HG02870 (cell line): ENCODE data around the gene ABCF2.

Experiments used
- ATAC-seq: cut with Tn5 transposase; IDR thresholded peaks from one replicate; pipeline ENCODE4 v1.9.1; 2021; ENCODE audit warnings: mild to moderate bottlenecking, moderate library complexity; ENCODE audit not compliant: unreplicated experiment

ABCF2 gene

DNA sequence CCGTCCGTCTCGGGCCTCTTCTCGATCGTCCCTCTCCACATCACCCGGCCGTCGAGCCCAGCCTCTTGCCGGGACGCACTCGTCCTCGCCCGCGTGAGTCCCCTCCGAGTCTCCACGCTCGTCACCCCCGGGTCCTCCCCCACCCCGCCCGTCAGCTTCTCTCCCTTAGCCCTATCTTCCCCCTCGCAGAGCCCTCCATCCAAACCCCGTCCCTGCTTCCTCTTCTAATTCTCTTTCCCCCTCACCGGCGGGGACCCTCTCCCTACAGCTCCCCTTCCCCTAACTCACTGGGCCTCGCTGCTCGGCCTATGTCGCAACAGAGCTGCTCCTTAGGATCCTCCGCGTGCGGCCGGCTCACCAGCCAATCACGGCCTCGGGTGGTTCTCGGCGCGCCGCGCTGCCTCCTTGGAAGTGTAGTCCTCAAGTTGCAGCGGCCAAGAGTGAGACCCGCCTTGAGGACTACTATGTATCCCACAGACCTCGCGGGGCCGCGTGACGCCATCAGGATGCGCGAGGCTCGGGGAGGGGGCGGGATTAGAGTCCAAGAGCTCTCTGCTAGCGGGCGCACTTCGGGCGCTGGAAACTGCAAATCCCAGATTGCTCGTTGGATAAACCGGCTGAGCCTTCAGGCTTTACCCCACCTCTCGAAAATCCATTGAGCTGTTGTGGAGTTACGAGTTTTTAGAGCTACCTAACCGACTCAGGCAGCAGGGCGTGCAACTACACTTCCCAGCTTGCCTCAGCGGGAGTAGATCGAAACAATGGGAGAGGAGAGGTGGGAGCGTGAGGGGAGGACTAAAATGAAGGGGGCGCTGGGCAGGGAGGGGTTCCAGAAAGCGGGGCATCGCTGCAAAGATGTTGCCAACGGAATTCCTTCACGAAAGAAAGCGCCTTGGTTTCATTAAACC is at the start of gene ABCF2:
Gene ABCF2, minus strand, starts transcription at position 331 of the 908 bp plus-strand sequence. CDS start 747 bp downstream, outside the sequence.
- peak; percentile 99 for ATAC-seq

DNA sequence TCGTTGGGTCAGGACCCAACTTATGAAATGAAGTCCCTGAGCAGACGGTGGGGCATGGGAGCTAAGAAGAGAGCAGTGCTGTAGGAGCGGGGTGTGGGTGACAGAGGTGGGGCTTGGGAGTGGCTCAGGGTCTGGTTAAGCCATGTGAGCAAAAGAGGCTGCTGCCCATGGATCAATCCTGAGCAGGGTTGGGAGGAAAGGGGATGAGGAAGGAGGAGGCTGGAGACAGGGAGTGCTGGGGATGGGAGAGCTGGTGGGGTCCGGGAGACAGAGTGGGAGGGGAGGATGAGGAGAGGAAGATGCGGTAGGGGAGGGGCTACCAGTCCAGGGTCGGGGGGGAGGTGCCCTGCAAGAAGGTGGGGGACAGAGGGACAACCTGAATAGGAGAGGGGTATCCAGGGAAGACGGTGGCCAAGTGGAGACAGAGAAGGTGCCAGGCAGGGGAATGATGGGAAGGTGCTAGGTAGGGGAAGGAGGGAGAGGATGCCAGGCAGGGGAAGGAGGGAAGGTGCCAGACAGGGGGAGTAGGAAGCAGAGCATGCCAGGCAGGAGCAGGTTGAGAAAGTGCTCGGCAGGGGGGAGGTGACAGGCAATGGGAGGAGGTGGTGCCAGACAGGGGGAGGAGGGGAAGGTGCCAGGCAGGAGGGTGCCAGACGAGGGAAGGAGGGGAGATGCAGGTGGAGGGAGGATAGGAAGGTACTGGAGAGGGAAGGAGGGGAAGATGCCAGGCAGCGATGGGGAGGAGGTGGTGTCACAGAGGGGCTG is 49.0 kb upstream of the ABCF2 start:
- ATAC-seq, result no peak

DNA sequence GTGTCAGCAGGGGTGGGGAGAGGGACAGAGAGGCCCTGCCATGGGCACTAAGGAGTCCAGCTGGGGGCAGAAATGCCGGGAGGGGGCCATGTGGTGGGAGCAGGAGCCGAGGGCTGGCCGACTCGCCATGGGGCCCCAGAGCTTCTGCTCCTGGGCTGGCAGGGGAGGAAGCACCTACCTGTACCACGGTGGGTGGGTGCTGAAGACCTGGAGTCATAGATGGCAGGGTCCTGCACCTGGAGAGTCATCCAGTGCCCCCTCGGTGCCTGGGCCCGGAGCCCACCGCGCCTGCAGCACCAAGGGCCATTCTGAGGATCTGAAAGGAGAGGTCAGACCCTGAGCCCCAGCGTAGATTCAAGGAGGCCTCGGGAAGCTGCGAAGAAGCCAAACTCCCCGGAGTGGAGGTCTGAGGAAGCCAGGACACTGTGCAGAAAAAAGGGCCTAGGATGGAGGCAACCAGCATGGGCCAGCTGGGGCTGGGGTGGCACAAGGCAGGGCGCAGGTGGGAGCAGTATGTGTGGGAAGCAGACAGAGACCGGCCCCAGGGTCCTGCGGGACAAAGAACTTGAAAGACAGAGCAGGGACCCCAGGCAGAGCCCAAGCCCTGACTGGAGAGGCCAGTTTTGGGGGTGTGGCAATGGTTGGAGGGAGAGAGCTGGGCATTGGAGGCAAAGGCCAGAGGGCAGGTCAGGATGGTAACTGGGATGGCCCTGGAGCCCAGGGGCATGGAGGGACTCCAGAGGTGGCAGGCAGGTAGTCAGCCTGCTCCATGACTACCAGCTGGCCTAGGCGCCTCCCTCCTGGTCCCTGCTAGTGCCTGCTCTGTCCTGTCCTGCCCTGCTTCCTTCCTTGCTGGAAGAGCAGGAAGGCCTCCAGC is 48.2 kb upstream of the ABCF2 start:
- ATAC-seq, result no peak

DNA sequence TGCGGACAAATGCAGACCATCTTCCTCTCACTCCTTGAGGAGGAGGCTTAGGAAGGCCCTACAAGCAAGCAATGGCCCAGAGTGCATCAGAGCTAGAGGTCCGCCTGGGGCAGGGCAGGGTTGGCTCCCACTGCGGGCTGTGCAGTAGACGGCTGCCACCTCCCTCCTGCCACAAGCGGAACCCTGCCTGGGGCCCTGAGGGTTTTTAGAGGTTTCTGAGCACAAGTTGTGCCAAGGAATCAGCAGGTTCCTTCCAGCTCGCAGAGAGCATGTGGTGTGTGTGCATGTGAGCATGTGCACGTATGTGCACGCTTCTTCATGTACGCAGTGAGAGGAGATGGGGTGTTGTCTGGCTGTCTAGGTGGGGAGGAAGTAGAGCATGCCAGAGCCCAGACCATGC is 47.4 kb upstream of the ABCF2 start:
- ATAC-seq, result no peak

DNA sequence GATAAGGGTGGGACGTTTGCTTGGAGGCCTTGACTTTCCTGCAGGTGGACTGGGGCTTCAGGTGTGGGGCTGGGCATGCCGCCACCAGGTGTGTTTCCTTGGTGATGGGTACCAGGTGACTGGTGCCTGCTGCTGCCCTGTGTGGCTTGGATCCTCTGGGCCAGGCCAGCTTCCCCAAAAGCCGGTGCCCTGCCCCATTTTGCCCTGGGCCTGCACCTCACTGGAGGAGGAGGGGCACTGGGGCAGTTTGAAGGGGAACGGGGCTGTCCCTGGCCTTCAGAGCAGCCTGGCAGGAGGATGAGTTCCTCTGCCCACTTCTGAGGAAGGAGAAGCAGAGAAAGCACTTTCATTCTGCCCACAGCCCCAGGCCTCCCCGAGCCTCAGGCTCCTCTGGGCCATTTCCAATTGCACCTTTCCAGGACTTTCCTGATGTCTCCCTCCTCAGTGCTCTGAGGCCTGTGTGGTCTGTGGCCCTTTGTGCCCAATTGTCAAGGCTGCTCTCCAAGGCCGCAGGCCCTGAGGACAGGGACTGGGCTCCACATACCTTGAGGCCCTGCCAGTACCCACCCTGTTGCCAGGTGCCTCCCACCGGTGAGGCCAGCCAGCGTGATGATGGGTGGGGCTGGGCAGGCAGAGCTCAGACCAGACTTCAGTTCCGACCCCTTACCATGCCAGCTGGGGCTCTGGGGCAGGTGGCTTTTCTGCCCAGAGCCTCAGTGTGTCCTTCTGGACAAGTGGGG is 46.8 kb upstream of the ABCF2 start:
- ATAC-seq, result no peak

DNA sequence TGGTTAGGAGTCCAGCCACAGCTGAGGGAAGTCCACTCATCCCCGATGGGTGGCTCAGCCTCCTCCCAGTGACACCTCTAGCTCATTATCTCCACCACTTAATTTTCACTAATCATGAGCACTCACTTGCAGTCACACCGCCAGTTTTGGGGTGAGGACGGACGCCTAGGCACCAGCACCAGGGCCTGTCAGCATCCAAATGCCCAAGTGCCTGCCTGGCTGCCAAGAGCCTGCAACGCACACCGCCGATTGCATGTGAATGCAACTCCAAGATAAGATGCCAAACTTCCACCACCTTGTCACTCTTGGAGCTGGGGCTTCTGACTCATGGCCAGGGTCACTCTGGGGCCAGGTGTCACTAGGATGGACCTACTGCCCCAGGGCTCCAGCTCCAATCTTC is 45.9 kb upstream of the ABCF2 start:
- no peak for ATAC-seq

DNA sequence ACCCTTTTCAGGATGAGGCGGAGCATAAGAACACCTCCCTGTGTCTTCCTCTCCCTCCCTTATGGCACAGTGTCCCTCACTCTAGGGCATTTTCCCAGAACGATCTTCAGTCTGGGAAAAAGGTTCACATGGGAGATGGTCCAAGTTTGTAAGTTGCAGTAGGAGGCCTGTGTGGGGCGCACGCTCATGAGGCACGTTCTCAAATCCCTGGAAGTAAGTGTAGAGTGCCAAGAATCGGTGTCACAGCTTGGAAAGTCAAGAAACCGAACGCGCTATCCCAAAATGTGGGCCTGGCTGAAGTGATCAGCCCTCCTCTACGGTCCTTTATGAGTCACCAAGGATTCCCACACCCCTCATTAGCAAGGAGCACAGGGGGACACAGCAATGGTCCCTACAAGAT is 45.4 kb upstream of the ABCF2 start:
- ATAC-seq, result no peak

DNA sequence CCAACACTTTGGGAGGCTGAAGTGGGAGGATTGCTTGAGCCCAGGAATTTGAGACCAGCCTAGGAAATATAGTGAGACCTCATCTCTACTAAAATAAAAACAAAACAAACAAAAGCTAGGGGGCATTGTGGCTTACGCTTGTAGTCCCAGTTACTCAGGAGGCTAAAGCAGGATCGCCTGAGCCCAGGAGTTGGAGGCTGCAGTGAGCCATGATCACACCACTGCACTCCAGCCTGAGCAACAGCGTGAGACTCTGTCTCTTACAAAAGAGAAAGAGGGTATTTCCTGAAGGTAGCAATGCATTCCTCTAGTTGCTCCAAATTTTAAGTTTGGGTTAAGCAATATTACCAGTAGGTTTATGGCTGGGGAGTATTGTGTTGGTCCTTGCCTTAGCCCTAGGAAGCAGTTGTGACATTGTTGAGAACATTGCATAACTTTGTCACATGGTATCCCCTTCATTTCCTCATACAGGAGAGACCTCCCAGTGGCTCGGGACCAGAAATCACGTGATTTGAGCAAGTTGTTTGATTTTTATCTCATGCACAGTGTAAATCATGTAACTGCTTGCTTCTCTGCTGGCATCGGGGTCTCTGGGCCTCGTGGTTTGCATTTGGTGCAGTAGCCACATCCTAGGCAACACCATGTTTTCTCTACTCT is 44.8 kb upstream of the ABCF2 start:
- no peak for ATAC-seq

DNA sequence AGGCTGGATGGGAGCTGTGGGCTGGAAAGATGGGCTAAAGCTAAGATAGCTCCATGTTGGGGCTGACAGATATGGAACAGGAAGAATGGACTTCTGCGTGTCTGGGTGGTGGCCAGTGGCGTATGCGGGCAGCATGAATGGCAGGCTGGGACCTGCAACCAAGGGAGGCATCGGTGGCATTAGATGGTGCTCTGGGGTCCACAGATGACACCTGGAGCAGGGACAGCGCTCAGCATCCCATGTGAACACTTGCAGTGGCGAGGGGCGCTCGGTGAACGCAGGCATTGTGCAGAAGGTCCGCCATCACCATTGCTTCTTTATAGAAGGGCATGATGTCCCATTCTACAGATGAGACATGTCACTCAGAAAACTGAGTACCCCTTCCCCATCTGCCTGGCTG is 42.5 kb upstream of the ABCF2 start:
- no peak for ATAC-seq

DNA sequence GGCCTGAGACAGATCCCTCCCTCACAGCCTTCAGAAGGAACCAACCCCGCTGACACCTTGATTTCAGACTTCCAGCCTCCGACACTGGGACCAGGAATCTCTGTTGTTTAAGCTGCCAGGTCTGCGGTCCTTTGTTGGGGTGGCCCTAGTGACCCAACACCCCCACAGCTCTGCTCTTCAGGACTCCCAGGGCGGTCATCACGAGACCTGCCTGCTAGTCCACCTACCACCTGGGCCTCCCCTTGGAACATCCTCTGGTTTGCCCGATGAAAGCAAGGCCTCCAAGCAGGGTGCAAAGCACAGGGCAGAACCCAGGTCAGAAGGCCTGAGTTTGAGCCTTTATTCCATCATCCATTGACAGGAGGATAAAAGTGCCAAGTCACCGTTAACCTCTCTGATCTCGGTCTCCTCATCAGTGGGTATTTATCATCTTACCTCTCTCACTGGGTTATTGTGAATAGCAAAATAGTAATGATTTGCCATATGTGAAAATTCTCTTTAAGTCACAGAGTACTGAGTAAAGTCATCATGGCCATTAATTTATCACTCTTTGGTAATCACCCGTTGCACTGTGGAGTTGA is 38.4 kb upstream of the ABCF2 start:
- ATAC-seq, result no peak

DNA sequence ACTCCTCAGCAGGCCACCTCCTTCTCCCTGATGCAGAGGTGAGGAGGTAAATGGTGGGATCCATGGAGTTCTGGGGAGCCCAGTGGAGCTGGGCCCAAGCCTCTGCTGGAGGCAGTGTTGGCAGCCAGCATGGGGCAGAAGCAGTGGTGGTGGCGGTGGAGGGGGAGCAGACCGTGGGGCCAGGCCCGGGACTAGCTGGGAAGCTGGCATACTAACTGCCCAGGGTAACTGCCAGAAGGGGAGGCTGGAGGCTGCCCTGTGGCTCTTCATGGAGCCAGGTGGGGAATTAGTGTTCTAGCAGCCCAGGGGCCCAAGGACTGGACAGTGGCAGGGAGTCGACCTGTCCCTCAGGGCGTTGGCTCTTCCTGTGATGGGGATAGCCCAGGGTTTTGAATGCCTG is 37.6 kb upstream of the ABCF2 start:
- ATAC-seq, result no peak

DNA sequence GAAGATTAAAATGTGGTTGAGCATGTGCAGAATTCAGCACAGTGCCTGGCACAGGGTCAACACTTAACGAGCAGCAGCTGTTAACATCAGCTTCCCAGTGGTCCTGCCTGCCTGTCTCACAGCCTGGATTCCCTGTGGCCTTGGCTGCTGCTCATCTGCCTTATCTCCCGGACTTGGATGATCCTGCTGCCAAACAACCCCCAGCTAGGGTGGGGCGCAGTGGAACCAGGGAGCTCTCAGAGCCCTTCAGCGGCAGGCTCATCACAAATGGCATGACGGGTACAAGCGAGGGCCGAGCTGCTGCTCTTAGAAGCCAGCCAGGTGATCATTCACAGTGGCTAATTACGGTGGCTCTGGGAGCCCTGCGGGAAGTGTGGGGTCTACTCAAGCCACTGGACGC is 34.5 kb upstream of the ABCF2 start:
- ATAC-seq, result no peak

DNA sequence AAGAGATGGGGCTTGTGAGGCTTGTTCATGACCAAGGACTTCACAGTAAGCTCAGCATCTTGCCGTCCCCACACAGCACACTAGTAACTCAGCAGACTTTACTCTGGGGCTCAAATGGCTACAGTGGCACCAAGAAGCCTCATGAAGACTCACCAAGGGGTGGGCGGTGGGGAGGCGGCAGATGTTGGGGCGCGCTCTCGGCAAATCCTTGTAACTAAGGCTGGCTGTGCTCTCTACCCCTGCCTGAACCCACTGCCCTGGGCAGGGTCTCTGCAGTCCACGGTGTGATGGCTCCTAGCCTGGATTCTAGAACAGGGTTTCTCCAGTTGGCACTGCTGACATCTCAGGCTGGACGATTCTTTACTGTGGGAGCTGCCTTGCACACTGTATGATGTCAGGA is 33.9 kb upstream of the ABCF2 start:
- no peak for ATAC-seq

DNA sequence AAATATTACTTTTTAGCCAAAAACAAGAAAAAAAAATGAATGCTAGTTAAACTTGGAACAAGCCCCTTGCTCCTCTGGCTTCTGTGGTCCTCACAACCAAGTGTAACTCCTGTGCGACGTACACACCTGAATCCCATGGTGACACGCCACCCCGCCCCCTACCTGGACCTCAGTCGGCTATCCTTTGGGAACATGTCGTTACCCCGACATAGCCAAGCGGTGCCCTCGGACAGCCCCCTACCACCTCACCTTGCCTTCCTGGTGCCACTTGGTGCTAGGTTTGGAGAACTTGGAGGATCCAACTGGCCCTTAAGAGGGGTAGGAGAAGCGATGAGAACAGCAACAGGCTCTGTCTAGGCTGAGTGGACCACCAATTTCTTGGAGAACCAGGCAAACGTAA is 33.5 kb upstream of the ABCF2 start:
- ATAC-seq, result no peak

DNA sequence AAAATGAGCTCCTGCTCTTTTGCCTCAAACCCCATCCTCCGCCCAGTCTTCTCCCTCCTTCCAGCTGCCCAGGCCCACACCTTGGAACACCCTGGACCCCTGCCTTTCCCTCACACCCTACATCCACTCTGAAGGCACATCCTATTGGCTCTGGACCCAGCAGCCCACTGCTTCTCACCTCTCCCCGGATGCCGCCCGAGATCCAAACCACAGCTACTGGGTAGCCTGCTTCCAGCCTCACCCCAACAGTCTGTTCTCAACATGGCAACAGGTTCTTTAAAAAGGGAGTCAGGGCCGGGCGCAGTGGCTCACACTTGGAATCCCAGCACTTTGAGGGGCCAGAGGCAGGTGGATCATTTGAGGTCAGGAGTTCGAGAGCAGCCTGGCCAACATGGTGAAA is 31.0 kb upstream of the ABCF2 start:
- ATAC-seq, result no peak

DNA sequence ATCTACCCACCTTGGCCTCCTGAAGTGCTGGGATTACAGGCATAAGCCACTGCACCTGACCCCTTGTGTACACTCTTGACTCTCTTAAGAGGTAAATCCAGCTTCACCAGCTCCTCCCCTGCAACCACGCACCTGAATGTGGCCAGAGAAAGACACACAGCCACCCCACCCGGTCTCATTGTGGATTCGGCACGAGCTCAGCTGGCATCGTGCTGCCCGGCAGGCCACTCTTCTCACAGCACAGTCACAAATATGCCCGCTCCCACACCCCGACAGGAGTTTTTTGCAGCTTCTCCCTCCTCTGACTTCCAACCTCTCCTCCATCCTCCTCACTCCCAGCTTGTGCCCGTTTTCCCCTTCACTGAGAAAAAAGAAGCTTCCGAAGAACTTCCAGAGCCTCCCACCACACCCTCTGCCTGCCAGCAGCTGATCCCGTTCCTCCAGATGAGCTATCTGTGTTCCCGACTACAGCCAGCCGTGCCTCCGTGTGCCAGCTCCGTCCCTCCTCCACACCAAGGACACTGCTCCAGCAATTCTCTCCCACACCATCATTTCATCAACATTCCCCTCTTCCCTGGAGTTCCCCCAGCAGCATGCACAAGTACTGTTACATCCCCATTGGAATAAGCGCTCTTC is 29.5 kb upstream of the ABCF2 start:
- ATAC-seq, result no peak

DNA sequence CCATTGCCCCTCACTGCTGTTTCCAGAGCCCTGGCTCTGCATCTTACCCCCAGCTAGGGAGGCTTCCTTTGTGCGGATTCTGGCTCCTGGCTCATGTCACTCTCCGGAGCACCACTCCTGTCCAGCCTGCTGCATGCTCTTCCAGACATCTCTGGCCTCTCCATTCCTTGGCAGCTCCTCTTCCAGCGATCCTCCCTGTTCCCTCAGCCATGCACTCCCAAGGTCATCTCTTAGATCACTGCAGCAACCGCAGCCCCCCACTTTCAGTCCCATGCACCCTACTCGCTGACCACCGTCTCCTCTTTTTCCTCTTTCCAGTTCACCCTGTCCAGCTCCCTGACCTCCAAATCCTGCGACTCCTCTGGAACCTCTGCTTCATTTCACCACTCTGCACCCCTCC is 28.4 kb upstream of the ABCF2 start:
- ATAC-seq, result no peak

DNA sequence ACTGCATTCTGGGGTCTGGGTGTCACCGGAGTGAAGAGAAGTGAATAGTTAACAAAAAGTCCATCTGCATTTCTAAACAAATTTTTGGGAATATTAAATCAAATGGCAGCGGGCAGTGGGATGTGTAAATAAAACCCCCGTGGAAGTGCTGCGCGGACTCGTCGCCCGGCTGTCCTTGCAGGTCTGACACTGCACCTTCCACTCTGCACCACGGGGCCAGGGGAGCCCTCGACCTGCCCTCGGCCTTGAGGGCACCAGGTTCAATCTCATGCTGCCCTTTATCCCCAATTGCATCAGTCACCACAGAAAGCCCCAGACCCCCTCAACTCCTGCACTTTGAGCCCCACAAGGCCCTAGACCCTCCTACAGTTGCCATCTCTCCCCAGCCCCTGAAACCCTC is 27.8 kb upstream of the ABCF2 start:
- ATAC-seq, result no peak

DNA sequence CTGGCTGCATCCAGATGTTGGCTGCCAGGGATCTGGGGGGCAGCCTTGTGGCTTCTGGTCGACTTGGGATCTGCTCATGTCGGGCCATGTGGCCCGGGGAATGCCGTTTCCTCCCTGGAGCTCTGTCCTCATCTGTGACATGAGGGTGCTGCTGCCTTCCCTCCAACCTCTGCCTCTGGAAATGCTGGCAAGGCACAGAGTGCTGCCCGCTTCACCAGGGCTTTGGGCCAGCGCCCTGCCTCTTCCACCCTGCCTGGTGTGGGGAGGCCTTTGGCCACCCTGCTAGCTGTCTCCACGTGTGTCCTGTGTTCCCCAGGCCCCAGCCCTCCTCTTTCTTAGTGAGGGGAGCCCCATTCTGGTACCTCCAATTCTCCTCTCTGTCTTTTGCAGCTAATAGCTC is 27.3 kb upstream of the ABCF2 start:
- ATAC-seq, result no peak
